ENCODE measurements around the gene KLRK1.

DNA sequence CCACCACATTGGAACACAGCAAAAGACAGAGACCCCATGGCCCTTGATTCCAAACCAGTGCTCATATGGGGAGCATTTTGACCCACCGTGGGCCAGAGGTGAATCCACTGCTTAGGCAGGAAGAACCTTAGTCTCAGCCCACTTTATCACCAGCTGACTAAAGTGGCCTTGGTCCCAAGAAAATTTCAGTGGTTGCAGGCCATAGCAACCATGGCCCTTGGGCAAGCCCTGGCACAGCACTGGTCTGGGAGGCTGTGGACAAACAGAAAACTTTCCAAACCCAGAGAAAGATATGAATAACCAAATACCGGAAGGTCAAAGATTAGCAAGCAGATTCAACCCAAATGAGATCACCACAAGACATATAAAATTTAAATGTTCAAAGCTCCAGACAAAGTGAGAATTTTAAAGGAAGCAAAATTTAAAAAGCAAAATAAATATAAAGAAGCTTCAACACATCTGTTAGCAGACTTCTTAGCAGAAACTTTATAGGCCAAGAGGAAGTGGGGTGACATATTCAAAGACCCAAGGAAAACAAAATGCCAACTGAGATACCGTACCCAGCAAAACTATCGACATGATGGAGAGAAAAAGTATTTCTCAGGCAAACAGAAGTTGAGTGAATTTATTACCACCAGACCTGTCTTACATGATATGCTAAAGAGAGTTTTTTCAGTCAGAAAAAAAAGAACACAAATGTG, 7.8 kb downstream of the KLRK1 start:
- TF ChIP-seq POLR2AphosphoS5 (IDR thresholded peaks at IDR 0.05) (no peak), POLR2A (IDR thresholded peaks at IDR 0.05) (no peak)
- TF ChIP-seq, protein P1, sequence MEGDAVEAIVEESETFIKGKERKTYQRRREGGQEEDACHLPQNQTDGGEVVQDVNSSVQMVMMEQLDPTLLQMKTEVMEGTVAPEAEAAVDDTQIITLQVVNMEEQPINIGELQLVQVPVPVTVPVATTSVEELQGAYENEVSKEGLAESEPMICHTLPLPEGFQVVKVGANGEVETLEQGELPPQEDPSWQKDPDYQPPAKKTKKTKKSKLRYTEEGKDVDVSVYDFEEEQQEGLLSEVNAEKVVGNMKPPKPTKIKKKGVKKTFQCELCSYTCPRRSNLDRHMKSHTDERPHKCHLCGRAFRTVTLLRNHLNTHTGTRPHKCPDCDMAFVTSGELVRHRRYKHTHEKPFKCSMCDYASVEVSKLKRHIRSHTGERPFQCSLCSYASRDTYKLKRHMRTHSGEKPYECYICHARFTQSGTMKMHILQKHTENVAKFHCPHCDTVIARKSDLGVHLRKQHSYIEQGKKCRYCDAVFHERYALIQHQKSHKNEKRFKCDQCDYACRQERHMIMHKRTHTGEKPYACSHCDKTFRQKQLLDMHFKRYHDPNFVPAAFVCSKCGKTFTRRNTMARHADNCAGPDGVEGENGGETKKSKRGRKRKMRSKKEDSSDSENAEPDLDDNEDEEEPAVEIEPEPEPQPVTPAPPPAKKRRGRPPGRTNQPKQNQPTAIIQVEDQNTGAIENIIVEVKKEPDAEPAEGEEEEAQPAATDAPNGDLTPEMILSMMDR (IDR thresholded peaks at IDR 0.05), result no peak

Data from prostate gland (tissue), 2 donors.